ENCODE data around the gene EEF2KMT. TPM values are rescaled to one million over a fixed set of nuclear protein-coding genes. Genes with fewer than 3 reads are reported as not detected.
"Not testable (repeated sequence)": the region's sequence is repeated elsewhere in the genome, so short reads cannot be mapped to it uniquely, and the experiment has no call there.

EEF2KMT gene
- total RNA-seq, 1 experiment from 2014 or later: 24.4 TPM

DNA sequence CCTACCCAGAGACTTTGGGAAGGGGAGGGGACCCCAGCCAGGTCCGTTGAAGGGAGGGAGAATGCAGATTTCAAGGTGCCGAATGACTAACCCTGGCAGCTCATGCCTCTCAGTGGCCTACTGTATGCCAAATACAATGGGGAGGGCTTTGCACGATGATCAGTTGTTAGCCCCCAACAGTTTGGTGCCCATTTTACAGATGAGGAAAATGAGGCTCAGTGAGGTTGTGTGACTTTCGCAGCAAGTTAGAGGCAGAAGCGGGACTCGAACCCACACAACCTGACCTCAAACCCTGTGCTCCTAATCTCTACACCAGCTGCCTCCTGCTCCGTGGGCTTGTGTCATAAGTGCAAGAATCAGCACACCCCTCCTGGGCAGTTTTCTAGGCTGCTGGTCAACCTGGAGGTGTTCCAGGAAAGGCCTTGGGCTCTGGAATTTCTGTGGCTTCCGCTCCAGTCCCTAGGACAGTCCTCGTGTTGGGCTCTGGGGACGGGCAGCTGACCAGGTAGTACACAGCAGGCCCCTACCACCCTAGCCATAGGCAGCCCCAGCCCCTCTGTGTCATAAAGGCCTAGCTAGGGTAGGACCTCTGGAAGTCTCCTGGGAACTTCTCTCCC, 52.0 kb downstream of the EEF2KMT start:
- Histone ChIP-seq H3K27ac (ENCODE audit: low read length) (no peak overlapping the region), H3K36me3 (ENCODE audit: control insufficient read depth, insufficient read depth, low read length) (no peaks in the 10 kb centered on the region), H3K4me3 (ENCODE audit: low read depth in 2 of 2, low read length in 2 of 2) (no peak overlapping the region), H3K27me3 (ENCODE audit: control insufficient read depth, insufficient read depth, low read length) (peaks cover 13% of the 10 kb centered on the region), H3K4me1 (ENCODE audit: control insufficient read depth, insufficient read depth, low read length) (no peaks in the 10 kb centered on the region), H3K9me3 (ENCODE audit: control insufficient read depth, insufficient read depth, low read depth, low read length) (no peaks in the 10 kb centered on the region)
- DNase-seq (ENCODE audit: low read depth, low spot score) (no peak), ATAC-seq (no peak)
- ChIA-PET CTCF (no interaction called here), POLR2A (no interaction called here)
- TF ChIP-seq, protein P1, sequence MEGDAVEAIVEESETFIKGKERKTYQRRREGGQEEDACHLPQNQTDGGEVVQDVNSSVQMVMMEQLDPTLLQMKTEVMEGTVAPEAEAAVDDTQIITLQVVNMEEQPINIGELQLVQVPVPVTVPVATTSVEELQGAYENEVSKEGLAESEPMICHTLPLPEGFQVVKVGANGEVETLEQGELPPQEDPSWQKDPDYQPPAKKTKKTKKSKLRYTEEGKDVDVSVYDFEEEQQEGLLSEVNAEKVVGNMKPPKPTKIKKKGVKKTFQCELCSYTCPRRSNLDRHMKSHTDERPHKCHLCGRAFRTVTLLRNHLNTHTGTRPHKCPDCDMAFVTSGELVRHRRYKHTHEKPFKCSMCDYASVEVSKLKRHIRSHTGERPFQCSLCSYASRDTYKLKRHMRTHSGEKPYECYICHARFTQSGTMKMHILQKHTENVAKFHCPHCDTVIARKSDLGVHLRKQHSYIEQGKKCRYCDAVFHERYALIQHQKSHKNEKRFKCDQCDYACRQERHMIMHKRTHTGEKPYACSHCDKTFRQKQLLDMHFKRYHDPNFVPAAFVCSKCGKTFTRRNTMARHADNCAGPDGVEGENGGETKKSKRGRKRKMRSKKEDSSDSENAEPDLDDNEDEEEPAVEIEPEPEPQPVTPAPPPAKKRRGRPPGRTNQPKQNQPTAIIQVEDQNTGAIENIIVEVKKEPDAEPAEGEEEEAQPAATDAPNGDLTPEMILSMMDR (IDR thresholded peaks at IDR 0.05): no peak
- no TSS peak for BruUV-seq (replicated peaks)
- intact Hi-C loops (cut with micrococcal nuclease; ENCODE audit: unreplicated experiment): no loop called here
- in situ Hi-C loops (cut with HindIII; ENCODE audit: low pct_unique_long_range_greater_than_20kb, low sequenced_read_pairs): no loop called here

DNA sequence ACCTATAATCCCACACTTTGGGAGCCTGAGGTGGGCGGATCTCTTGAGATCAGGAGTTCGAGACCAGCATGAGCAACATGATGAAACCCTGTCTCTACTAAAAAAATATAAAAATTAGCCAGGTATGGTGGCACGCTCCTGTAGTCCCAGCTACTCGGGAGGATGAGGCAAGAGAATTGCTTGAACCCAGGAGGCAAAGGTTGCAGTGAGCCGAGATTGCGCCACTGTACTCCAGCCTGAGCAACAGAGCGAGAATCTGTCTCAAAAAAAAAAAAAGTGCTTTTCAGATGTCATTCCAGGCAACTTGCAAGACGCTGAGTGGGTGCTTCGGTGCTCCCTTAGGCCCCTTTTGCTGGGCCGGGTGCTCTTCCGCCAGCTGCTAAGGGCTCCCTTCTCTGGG, 53.0 kb downstream of the EEF2KMT start:
- H3K9me3 ChIP-seq (ENCODE audit: control insufficient read depth, insufficient read depth, low read depth, low read length); in situ Hi-C loops (cut with HindIII; ENCODE audit: low pct_unique_long_range_greater_than_20kb, low sequenced_read_pairs); ATAC-seq; DNase-seq (ENCODE audit: low read depth, low spot score); BruUV-seq (replicated peaks); H3K4me1 ChIP-seq (ENCODE audit: control insufficient read depth, insufficient read depth, low read length); H3K27ac ChIP-seq (ENCODE audit: low read length); intact Hi-C loops (cut with micrococcal nuclease; ENCODE audit: unreplicated experiment); POLR2A ChIA-PET; CTCF ChIA-PET; H3K36me3 ChIP-seq (ENCODE audit: control insufficient read depth, insufficient read depth, low read length); H3K4me3 ChIP-seq (ENCODE audit: low read depth in 2 of 2, low read length in 2 of 2): not testable (repeated sequence)
- peaks cover 10% of the 10 kb centered on the region; the same call in 1 of the 2 replicates for H3K27me3 ChIP-seq (ENCODE audit: control insufficient read depth, insufficient read depth, low read length)

DNA sequence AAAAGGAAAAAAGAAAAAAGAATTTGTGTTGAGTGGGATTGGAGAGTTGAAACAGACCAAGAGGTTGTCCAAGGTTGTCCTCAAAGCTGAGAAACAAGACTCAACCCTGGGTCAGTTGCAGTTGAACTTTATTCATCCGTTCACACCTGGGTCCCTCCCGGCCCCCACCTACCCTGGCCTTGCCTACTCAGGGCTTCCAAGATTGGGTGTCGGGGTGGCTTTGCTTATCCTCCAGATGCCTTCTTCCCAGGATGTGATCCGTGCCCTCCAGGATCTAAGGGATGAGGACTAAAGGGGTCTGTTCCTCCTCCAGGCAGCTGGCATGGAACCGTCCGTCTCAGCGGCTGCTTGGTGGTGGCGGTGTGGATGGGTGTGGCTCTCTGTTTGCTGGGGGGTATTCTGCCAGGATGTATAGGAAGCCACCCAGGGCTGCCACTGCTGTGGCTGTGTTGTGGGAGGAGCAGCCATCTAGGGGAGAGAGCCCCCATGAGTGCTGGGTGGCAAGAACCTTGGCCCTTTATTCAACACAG, 53.5 kb downstream of the EEF2KMT start:
- ChIA-PET POLR2A (no interaction called here), CTCF (no interaction called here)
- no peak overlapping the region for H3K27ac ChIP-seq (ENCODE audit: low read length)
- no peak overlapping the region for H3K4me3 ChIP-seq (ENCODE audit: low read depth in 2 of 2, low read length in 2 of 2)
- peaks cover 7% of the 10 kb centered on the region; the same call in 1 of the 2 replicates for H3K27me3 ChIP-seq (ENCODE audit: control insufficient read depth, insufficient read depth, low read length)
- DNase-seq (ENCODE audit: low read depth, low spot score) (no peak), ATAC-seq (no peak)
- TF ChIP-seq, protein P2, sequence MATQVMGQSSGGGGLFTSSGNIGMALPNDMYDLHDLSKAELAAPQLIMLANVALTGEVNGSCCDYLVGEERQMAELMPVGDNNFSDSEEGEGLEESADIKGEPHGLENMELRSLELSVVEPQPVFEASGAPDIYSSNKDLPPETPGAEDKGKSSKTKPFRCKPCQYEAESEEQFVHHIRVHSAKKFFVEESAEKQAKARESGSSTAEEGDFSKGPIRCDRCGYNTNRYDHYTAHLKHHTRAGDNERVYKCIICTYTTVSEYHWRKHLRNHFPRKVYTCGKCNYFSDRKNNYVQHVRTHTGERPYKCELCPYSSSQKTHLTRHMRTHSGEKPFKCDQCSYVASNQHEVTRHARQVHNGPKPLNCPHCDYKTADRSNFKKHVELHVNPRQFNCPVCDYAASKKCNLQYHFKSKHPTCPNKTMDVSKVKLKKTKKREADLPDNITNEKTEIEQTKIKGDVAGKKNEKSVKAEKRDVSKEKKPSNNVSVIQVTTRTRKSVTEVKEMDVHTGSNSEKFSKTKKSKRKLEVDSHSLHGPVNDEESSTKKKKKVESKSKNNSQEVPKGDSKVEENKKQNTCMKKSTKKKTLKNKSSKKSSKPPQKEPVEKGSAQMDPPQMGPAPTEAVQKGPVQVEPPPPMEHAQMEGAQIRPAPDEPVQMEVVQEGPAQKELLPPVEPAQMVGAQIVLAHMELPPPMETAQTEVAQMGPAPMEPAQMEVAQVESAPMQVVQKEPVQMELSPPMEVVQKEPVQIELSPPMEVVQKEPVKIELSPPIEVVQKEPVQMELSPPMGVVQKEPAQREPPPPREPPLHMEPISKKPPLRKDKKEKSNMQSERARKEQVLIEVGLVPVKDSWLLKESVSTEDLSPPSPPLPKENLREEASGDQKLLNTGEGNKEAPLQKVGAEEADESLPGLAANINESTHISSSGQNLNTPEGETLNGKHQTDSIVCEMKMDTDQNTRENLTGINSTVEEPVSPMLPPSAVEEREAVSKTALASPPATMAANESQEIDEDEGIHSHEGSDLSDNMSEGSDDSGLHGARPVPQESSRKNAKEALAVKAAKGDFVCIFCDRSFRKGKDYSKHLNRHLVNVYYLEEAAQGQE (IDR thresholded peaks at IDR 0.05; ENCODE audit: insufficient read depth in 1 of 2, low read depth in 2 of 2, low read length in 1 of 2): no peak
- no peak for TF ChIP-seq TCF7L2 (IDR thresholded peaks at IDR 0.05; ENCODE audit: low read depth, low read length)
- TF ChIP-seq, protein P1 (IDR thresholded peaks at IDR 0.05): no peak
- no peak for TF ChIP-seq POLR2AphosphoS5 (IDR thresholded peaks at IDR 0.05; ENCODE audit: low read depth, low read length)
- TF ChIP-seq SIN3A (IDR thresholded peaks at IDR 0.05; ENCODE audit: borderline replicate concordance, insufficient read depth, low read depth, low read length): no peak
- in situ Hi-C loops (cut with HindIII; ENCODE audit: low pct_unique_long_range_greater_than_20kb, low sequenced_read_pairs) (no loop called here), intact Hi-C loops (cut with micrococcal nuclease; ENCODE audit: unreplicated experiment) (no loop called here)
- H3K36me3 ChIP-seq (ENCODE audit: control insufficient read depth, insufficient read depth, low read length): no peaks in the 10 kb centered on the region
- H3K9me3 ChIP-seq (ENCODE audit: control insufficient read depth, insufficient read depth, low read depth, low read length): no peaks in the 10 kb centered on the region
- H3K4me1 ChIP-seq (ENCODE audit: control insufficient read depth, insufficient read depth, low read length): no peaks in the 10 kb centered on the region
- no TSS peak for BruUV-seq (replicated peaks)

Data from Panc1 (cell line).